HG03135 (cell line): ENCODE results near the gene MAD2L1BP.
"Not testable (repeated sequence)": the region's sequence is repeated elsewhere in the genome, so short reads cannot be mapped to it uniquely, and the experiment has no call there.

ENCODE experiments used
- ATAC-seq: cut with Tn5 transposase; IDR thresholded peaks from one replicate; pipeline ENCODE4 v1.9.1; 2021; ENCODE audit warnings: mild to moderate bottlenecking, moderate library complexity; ENCODE audit not compliant: unreplicated experiment

MAD2L1BP gene

DNA sequence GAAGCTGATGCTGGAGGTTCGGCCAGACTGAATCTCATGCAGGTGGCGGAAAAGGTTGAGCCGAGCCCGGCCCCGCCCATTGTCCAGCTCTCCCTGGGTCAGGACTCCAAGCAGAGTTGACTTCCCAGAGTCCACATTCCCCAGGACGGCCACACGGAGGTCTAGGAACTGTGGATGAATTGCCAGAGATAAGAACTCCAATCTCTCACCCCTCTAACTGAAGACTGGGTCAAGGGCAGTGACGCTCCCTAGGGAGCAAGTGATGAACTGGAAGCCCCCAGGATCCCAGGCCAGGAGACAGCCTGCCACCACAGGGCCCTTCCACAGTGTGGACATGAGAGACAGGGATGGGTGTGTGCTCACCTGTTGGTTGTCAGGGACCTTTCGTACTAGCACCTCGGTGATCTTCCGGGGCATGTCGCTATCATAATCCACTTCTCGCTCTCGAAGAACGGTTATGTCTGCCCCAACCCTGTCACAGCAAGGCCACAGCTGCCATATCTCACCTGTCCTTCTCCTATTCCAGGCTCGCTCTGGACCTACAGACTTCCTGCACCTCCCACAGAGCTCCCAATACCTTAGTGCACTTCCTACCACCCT is 10.1 kb upstream of the MAD2L1BP start:
- ATAC-seq, result no peak

DNA sequence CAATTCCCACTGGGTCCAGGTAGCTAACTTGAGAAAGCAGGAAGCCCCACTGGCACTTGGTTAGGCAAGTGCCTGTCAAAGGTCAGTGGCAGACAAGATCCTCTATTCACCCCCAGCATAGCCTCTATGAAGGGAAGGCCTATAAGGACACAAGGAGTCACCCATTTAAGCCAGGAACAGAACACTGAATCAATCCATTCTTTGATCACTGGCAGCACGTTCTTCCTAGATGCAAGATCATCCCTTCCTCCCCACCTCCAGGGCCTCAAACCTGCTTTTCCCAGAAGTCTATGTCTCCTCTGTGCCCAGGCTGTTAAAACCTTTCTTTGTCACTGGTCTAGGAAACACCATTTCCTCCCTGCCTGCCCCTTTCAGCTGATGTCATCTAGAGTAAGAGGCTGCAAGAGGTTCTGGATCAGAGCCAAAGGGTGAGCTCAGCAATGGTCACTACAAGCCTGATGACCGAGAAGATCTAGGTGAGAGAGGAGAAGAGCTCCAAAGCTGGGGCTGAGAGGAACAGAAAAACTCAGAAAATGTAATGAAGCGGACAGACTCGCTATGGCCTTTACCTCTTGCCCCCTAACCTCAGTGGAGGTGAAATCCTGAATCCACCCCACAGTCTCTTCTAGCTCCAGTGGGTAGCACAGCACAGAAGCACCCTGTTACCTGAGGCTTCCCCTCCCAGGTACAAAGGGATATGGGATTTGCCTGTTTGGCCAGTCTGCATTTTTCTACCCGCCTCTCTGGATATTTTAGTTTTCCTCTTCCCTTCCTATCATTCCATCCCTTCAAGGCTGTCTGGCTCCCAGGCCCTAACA is 8.4 kb upstream of the MAD2L1BP start:
- ATAC-seq, result no peak

DNA sequence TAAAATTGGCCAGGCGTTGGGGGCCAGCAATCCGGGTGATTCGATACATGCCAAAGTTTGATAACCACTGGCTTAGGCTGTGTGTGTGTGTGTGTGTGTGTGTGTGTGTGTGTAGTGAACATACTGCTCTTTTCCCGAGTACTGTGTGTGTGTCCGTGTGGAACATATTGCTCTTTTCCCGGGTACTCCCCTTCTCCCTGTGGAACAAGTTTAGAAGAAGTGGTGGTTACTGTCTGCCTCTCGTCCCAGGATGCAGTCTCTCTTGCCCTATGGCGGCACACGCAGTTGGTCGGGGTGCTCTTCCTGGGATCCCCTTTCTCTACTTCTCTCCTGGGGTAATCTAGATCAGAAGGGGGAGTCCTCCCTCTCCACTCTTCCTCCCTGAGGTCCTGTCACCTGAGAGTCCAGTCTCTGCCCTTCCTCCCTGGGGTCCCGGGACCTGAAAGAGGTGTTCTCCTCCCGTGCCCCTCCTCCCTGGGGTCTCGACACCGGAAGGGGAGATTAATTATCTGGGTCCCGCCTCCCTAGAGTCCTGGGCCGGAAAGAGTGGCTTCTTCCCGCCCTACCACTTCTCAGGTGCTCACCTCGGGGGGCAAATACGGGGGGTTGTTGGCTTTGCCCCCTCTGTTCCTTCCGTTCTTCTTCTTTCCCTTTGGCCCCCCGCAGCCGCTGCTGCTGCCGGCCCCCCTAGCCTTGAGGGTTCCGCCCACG is 7.1 kb upstream of the MAD2L1BP start:
- no peak for ATAC-seq

DNA sequence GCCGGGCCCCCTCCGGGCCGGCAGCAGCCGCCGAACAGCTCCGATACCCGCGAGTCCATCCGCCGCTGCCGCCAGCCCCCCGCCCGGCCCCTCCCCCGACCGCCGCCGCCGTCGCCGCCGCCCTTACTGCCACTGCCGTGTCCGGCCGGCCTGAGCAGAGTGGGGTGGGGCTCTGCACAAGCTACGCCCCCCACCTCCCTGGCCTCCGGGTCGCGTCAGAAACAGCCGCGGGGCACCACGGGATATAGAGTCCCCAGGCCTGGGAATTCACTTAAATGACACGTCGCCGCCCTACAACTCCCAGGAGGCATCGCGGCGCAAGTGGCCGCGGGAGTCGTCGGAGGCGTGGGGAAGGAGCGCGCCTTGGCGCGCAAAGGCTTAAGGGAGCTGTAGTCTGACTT is 6.5 kb upstream of the MAD2L1BP start, which contains the start of gene GTPBP2:
Gene GTPBP2, minus strand, starts transcription at position 161 of the 401 bp plus-strand sequence. Its CDS starts 102 bp downstream, at position 59.
- ATAC-seq, result peak; percentile 82

DNA sequence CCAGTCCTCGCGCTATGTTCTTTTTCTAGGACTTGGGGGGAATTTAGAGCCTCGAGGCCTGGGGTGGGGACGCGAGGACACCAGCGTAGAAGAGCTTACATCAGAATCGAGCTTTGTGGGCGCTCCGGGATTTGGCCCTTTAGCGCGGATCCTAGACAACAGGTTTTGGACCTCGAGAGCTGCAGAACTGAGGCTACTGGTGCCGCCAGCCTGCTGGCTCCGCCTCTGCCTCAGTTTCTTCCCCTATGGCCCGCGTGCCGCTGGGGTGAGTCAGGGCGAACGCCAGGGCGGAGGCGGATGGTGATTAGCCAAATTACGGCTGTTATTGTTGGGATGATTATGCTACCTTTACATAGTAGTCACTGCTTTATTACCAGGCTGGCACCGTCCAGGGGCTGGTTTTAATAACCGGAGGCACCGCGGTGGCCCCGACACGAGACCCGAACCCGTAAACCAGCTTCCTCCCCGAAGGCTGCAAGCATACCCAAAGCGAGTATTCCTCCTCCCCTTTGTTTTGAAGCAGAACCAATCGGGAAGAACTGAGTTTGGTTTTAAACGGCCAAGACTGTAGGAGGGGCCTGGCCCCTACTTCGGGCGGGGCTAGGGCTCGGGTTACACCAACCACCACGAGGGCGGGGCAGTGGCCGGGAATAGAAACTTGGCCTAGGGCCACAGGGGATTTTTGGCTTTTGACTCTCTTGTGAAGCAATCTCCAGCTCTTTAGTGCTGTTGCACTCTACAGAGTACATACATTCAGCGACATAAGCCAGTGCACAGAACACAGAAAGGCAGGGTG is 5.9 kb upstream of the MAD2L1BP start:
- peak; percentile 67 for ATAC-seq

DNA sequence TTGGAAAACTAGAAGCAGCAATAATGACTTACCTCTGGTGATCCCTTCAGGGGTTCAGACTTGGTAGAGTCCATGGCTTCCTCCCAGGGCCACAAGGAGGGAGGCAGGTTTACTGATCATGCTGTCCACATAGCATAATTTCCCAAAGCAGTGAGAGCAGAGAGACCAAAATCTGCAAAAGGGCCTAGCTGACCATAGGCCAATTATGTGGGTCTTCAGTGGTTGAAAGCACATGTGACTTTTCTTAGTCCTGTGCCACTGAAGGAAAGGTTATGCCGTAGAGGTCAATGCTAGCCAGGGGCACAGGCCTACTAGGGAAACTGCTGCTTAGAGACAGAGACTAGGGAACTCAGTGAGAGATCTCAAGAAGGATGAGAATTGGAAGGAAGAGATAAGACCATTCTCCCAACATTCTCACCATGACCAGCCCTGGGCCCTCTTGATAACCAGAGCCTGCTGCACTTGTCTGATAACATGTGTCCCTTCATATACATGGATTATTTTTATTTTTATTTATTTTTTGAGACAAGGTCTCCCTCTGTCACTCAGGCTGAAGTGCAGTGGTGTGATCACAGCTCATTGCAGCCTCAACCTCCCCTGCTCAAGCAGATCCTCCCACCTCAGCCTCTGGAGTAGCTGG is 4.5 kb upstream of the MAD2L1BP start:
- no peak for ATAC-seq

DNA sequence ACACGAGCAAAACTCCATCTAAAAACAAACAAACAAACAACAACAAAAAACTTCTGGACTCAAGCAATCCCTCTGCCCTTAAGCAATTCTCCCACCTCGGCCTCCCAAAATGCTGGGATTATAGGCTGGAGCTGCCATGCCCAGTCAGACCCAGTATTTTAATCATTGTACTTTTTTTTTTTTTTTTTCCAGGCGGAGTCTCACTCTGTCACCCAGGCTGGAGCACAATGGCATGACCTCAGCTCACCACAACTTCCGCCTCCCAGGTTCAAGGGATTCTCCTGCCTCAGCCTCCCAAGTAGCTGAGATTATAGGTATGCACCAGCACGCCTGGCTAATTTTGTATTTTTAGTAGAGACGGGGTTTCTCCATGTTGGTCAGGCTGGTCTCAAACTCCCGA is 2.6 kb upstream of the MAD2L1BP start:
- not testable (repeated sequence) for ATAC-seq

DNA sequence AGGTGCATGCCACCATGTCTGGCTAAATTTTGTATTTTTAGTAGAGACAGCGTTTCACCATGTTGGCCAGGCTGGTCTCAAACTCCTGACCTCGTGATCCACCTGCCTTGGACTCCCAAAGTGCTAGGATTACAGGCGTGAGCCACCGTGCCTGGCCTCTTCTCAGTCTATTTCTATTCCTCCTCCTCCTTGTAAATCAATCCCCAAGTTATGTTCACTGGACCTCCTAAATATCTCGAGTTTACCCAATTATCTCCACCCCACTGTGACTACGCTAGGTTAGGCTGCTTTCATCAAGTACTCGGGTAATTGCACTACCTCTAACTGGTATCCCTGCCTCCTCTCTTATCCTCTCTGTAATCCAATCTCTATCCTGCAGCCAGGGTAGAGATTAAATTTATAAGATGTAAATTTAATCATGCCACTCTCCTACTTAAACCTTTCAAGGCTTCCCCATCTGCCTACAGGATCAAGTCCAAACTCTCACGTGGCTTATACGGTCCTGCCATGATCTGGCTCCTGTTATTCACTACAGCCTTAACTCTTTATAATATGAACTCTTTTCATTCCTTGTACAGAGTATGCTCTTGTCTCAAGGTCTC is 837 bp upstream of the MAD2L1BP start:
- no peak for ATAC-seq

DNA sequence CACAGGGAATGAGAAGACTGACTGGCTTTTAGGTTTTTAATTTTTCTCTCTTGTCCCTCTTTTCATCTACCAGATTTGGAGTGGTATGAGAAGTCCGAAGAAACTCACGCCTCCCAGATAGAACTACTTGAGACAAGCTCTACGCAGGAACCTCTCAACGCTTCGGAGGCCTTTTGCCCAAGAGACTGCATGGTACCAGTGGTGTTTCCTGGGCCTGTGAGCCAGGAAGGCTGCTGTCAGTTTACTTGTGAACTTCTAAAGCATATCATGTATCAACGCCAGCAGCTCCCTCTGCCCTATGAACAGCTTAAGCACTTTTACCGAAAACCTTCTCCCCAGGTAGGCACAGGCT is 644 bp downstream of the MAD2L1BP start:
- peak; percentile 11 for ATAC-seq

DNA sequence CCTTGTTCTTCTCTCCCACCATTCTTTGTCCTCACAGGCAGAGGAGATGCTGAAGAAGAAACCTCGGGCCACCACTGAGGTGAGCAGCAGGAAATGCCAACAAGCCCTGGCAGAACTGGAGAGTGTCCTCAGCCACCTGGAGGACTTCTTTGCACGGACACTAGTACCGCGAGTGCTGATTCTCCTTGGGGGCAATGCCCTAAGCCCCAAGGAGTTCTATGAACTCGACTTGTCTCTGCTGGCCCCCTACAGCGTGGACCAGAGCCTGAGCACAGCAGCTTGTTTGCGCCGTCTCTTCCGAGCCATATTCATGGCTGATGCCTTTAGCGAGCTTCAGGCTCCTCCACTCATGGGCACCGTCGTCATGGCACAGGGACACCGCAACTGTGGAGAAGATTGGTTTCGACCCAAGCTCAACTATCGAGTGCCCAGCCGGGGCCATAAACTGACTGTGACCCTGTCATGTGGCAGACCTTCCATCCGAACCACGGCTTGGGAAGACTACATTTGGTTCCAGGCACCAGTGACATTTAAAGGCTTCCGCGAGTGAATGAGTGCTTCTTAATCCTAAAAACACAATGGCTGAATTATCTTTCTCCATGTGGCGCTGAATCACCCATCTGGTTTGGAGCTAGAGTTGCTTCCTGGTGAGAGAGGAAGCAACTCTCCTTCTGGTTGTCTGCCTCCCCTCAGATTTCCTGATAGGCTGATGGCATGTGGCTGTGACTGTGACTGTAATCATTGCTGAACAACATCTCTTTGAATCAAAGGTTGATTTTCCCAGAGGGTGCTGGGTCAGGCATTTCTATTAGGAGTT is 4.6 kb downstream of the MAD2L1BP start:
- ATAC-seq, result no peak

DNA sequence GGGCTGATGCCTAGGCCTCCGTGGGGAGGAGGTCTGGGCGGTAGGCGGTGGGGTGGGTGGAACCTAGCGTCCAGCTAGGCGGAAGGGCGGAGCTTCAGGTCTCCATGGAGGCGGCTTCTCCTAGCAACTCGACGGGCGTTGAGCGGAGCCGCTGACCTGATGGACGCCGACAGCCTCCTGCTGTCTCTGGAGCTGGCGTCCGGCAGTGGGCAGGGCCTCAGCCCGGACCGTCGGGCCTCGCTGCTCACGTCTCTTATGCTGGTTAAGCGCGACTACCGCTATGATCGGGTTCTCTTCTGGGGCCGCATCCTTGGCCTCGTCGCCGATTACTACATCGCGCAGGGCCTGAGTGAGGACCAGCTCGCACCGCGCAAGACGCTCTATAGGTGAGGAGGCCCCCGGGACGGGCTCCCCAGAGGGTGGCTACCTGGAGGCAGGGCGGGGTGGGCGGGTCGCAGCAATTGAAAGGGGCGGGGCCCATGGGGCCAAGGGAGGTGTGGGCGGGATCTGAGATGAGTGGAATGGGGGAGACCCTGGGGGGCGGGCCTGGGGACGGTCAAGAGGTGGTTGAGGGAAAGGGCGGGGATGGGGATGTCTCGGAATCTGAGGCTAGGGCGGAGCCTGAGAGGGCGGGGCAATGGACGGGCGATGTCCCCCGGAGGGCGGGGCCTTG is 9.4 kb downstream of the MAD2L1BP start, which contains the start of gene RSPH9:
Gene RSPH9, plus strand, starts transcription at position 97 of the 673 bp plus-strand sequence. Its CDS starts 63 bp downstream, at position 160.
- no peak for ATAC-seq

DNA sequence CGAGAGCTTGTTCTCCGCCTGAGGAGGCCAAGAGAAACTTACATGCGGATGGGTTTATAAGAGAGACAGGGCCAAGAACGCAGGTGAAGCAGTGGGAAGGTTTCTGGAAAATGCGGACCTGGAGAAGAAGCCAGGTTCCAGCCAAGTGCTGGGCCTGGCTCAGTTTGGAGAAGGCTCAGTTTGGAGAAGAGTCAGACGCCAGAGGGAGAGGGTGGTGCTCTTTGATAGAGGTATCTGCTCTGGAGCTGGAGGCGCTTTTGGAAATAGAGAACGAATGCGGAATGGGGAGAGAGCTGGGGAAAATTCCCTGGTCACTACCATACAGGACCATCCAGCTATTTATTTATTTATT is 9.9 kb downstream of the MAD2L1BP start:
- ATAC-seq, result no peak

DNA sequence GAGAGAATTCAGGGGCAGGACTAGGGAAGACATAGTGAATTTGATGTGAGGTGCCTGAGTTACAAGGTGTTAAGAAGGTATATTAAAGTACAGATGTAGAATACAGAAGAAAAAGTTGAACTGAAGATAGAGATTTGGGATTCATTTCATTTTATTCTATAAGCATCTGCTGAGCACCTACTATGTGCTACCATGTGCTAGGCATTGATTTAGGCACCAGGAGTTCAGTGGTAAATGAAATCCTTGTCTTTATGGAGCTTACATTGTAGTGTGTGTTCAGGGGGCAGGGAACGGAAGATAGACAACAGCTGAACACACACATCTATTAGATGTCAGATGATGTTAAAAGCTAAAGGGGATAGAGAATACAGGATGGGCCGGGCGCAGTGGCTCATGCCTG is 12.0 kb downstream of the MAD2L1BP start:
- ATAC-seq, result no peak

DNA sequence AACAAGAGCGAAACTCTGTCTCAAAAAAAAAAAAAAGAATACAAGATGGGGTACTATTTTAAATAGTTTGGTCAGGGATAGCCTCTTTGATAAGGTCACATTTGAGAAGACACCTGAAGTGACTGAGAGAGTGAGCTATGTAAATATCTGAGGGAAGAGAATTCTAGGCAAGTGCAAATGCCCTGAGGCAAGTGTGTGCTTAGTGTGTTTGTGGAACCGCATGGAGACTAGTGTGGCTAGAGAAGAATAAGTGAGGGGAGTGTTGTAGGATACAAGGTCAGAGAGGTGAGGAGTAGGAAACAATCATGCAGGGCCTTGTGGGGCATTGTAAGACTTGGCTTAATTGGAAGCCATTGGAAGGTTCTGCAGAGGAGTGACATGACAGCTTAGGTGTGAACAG is 12.6 kb downstream of the MAD2L1BP start:
- no peak for ATAC-seq

DNA sequence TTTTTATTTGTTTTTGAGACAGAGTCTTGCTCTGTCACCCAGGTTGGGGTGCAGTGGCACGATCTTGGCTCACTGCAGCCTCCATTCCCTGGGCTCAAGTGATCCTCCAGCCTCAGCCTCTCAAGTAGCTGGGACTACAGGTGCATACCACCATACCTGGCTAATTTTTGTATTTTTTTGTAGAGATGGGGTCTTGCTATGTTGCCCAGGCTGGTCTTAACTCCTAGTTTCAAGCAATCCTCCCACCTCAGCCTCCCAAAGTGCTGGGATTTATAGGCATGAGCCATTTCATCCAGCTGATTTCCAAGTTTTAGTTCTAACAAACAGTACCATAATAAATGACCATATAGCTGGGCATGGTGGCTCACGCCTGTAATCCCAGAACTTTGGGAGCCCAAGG is 17.2 kb downstream of the MAD2L1BP start:
- not testable (repeated sequence) for ATAC-seq

DNA sequence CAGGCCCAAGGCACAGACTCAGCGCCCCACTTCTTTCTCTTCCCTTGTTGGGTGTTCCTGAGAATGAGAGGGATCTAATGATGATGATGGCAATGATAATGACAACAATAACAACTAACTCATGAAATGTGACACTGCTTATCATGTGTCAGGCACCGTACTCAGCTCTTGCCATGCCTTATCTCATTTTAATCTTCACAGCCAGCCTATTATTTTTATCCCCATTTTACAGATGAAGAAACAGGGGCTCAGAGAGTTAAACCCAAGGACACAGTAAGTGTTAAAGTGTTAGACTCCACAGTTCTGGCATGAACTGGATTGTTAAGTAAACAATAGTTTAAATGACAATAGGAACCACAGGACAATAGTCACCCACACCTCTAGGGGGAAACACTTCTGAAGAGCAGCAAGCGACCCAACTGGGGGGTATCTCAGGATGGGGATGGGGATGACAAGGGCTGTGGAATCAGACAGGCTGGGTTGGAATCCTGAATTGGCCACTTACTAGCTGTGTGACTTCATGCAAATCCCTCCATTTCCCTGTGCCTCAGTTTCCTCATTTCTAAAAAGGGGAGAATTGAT is 21.7 kb downstream of the MAD2L1BP start:
- no peak for ATAC-seq

DNA sequence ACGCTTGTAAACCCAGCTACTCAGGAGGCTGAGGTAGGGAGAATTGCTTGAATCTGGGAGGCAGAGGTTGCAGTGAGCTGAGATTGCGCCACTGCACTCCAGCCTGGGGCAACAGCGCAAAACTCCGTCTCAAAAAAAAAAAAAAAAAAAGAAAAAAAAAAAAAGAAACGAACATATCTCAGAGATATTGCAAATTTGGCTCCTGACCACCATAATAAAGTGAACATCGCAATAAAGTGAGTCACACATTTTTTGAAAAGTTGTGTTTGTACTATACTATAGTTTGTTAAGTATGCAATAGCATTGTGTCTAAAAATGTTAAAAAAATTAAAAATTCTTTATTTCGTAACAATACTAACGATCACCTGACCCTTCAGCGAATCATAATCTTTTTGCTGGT is 22.5 kb downstream of the MAD2L1BP start:
- ATAC-seq, result no peak

DNA sequence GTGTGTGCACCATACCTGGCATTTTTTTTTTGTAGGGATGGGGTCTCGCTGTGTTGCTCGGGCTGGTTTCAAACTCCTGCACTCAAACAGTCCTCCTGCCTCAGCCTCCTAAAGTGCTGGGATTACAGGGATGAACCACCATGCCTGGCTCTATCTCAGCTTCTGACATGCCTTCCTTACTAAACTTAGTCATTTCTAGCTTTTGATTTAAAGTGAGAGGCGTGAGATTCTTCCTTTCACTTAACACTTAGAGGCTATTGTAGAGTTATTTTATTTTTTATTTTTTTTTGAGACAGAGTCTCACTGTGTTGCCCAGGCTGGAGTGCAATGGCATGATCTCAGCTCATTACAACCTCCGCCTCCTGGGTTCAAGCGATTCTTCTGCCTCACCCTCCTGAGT is 27.3 kb downstream of the MAD2L1BP start:
- ATAC-seq, result not testable (repeated sequence)
